Uterus (tissue), 4 donors: Measurements from ENCODE around the gene REXO1. TPM values are rescaled to one million over a fixed set of nuclear protein-coding genes. Genes with fewer than 3 reads are reported as not detected.

Experiments
- DNase-seq, 2 donors: peaks; one replicate each; pipeline ENCODE4 v3.0.0-alpha.2; 2019 to 2020
- H3K27ac ChIP-seq, 2 donors: fragments of 200-600 bp; sonication (generic); 1 replicate in 1 of 2; 2 replicates in 1 of 2; pipeline ENCODE4 v1.5.1; 2016 to 2018
- H3K27me3 ChIP-seq, 2 donors: fragments of 200-600 bp; sonication (generic); one replicate each; pipeline ENCODE4 v1.5.1; 2018 to 2019; ENCODE audit warnings: control low read depth in 1 of 2
- H3K36me3 ChIP-seq, 2 donors: fragments of 200-600 bp; sonication (generic); one replicate each; pipeline ENCODE4 v1.5.1; 2019; ENCODE audit warnings: control low read depth in 1 of 2
- H3K4me1 ChIP-seq, 2 donors: fragments of 200-600 bp; sonication (generic); one replicate each; pipeline ENCODE4 v1.5.1; 2018 to 2019; ENCODE audit warnings: control low read depth in 1 of 2
- H3K4me3 ChIP-seq, 2 donors: fragments of 200-600 bp; sonication (generic); 1 replicate in 1 of 2; 2 replicates in 1 of 2; pipeline ENCODE4 v1.5.1; 2018 to 2019; ENCODE audit warnings: mild to moderate bottlenecking in 1 of 2
- H3K9me3 ChIP-seq, 2 donors: fragments of 200-600 bp; sonication (generic); one replicate each; pipeline ENCODE4 v1.5.1; 2019; ENCODE audit warnings: control low read depth in 1 of 2
- POLR2A ChIP-seq, 2 donors: fragments of 450-650 bp; IDR thresholded peaks; one replicate each; pipeline ENCODE4 v1.6.1; 2016; ENCODE audit warnings: antibody characterized with exemption in 2 of 2, mild to moderate bottlenecking in 1 of 2, moderate library complexity in 1 of 2
- intact Hi-C: fragments of 100-400 bp; cut with DNase I; formaldehyde crosslinking; loops from one replicate; pipeline ENCODE4 v1.15.1; 2023; ENCODE audit warnings: low total_unique reads
- total RNA-seq, 4 donors: library from RNA; depleted of rRNA in 3 of 4; stranded (reverse); fragments of >200 nt in 3 of 4; gene quantifications; one replicate each; pipeline versions ENCODE4 v1.1.0 to v1.2.4, GENCODE V29; 2014 to 2023
- TF ChIP-seq, protein P1 (sequence below), 4 experiments: fragments of 200-600 bp in 2 of 4; fragments of 450-650 bp in 2 of 4; sonication (generic) in 2 of 4; IDR thresholded peaks; one replicate each; pipeline ENCODE4 v1.5.1; 2016 to 2019; ENCODE audit warnings: antibody characterized with exemption in 4 of 4, mild to moderate bottlenecking in 2 of 4, moderate library complexity in 1 of 4
- donor health status: DM: yes; HTN: yes; CAD: no.

REXO1 gene
- total RNA-seq, 4 donors from 2014 or later, result 1.5 to 67.4 (median 25.1) TPM

DNA sequence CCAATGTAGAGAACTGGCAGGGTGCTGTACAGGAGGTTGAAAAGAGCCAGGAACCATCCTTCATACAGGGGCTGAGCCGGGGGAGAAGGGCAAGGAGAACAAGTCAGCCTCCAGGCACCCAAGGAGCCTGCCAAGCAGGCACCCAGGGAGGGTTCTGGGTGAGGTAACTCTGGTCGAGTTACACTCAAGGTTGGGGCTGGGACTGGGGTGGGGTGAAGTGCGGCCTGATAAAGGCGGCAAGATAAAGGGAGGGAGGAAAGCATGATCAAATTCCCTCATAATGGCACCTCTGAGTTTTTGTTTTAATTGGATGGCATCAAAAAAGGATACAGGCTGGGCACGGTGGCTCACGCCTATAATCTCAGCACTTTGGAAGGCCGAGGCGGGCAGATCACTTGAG, 61.2 kb downstream of the REXO1 start:
- Histone ChIP-seq H3K27me3 (peaks cover 0 to 4% of the 10 kb centered on the region in 2 donors), H3K36me3 (no peaks in the 10 kb centered on the region), H3K4me3 (no peak overlapping the region), H3K4me1 (no peaks in the 10 kb centered on the region), H3K27ac (no peak overlapping the region), H3K9me3 (peaks cover 0 to 12% of the 10 kb centered on the region in 2 donors)
- no peak for TF ChIP-seq POLR2A (IDR thresholded peaks at IDR 0.05)
- TF ChIP-seq, protein P1, sequence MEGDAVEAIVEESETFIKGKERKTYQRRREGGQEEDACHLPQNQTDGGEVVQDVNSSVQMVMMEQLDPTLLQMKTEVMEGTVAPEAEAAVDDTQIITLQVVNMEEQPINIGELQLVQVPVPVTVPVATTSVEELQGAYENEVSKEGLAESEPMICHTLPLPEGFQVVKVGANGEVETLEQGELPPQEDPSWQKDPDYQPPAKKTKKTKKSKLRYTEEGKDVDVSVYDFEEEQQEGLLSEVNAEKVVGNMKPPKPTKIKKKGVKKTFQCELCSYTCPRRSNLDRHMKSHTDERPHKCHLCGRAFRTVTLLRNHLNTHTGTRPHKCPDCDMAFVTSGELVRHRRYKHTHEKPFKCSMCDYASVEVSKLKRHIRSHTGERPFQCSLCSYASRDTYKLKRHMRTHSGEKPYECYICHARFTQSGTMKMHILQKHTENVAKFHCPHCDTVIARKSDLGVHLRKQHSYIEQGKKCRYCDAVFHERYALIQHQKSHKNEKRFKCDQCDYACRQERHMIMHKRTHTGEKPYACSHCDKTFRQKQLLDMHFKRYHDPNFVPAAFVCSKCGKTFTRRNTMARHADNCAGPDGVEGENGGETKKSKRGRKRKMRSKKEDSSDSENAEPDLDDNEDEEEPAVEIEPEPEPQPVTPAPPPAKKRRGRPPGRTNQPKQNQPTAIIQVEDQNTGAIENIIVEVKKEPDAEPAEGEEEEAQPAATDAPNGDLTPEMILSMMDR (IDR thresholded peaks at IDR 0.05), result no peak
- no peak for DNase-seq
- intact Hi-C loops, result no loop called here

DNA sequence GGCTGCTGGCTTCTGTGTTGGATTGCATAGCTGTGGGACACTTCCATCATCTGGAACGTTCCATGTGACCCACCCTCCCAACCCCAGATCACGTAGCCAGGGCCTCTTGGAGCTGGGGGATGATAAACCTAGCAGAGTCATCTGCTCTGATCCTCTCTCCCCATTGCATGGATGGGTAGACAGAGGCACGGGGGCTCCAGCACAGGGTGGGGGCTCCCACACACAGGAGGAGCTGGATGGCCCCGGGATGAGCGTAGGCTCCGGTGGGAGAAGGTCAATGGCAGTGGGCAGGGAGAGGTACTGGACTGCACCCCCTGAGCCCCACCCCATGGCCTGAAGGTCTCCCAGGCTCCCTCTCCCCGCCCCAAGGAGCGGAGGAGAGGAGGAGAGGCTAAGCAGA, 61.6 kb downstream of the REXO1 start:
- Histone ChIP-seq H3K4me1 (no peaks in the 10 kb centered on the region), H3K4me3 (no peak overlapping the region), H3K9me3 (peaks cover 0 to 16% of the 10 kb centered on the region in 2 donors), H3K27ac (no peak overlapping the region), H3K36me3 (no peaks in the 10 kb centered on the region), H3K27me3 (peaks cover 0 to 4% of the 10 kb centered on the region in 2 donors)
- DNase-seq, result no peak
- intact Hi-C loops, result no loop called here
- no peak for TF ChIP-seq POLR2A (IDR thresholded peaks at IDR 0.05)
- TF ChIP-seq, protein P1 (IDR thresholded peaks at IDR 0.05), result no peak

DNA sequence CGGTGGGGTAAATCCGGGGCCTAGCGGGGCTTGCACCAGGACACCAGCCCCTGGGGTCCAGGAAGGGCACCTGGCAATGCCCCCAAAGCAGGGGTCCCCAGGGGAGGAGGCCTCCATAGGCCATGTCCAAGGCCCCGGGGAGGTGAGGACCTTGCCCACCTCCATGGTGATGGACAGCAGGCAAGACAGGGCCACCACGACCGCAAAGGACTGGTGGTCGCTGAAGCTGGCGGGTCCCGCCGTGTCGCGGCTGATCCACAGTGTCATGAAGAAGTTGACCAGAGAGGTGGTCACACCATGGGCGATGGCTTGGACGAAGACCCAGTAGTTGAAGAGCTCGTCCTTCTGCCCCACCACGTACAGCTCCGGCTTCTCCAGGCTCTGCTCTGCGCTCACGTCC, 63.0 kb downstream of the REXO1 start:
- H3K9me3 ChIP-seq, result peaks cover 0 to 20% of the 10 kb centered on the region in 2 donors
- no peak overlapping the region for H3K27ac ChIP-seq
- H3K27me3 ChIP-seq, result peaks cover 0 to 6% of the 10 kb centered on the region in 2 donors
- no peaks in the 10 kb centered on the region for H3K4me1 ChIP-seq
- TF ChIP-seq, protein P1 (IDR thresholded peaks at IDR 0.05), result no peak
- no peak for TF ChIP-seq POLR2A (IDR thresholded peaks at IDR 0.05)
- intact Hi-C loops, result no loop called here
- H3K4me3 ChIP-seq, result no peak overlapping the region
- DNase-seq, result no peak
- H3K36me3 ChIP-seq, result no peaks in the 10 kb centered on the region

DNA sequence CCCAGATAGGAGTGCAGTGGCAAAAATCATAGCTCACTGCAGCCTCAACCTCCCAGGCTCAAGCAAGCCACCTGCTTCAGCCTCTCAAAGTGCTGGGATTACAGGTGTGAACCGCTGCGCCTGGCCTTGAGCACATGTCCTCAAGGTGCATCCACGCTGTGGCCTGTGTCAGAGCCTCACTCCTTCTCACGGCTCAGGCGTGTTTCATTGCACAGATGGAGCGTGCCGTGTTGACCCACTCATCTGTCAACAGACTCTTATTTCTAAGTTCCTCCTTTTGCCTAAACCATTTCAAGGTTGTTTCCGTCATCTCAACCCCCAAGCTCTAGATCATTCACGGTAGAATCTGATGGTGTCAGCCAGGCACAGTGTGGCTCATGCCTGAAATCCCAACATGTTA, 64.4 kb downstream of the REXO1 start:
- H3K27me3 ChIP-seq, result peaks cover 0 to 21% of the 10 kb centered on the region in 2 donors
- H3K9me3 ChIP-seq, result peaks cover 0 to 20% of the 10 kb centered on the region in 2 donors
- no peaks in the 10 kb centered on the region for H3K36me3 ChIP-seq
- intact Hi-C loops, result no loop called here
- H3K4me3 ChIP-seq, result no peak overlapping the region
- H3K27ac ChIP-seq, result no peak overlapping the region
- no peaks in the 10 kb centered on the region for H3K4me1 ChIP-seq
- TF ChIP-seq, protein P1 (IDR thresholded peaks at IDR 0.05), result no peak
- no peak for TF ChIP-seq POLR2A (IDR thresholded peaks at IDR 0.05)
- no peak for DNase-seq

DNA sequence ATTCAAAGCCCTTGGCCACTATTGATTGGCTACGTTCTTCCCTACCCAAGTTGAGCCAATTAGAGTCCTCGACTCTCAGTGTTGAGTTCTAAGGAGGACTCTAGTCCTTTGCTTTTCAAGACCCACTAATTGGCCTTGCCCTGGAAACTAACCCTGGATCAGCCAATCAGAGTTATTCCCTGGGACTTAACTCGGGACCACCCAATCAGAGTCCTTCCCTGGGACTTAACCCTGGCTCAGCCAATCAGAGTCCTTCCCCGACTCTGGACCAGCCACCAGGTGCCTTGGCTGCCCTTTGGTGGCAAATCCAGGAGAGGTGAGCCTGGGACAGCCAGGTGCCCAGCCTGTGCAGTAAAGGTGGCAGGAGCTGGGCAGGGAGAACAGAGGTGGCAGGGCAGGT, 64.9 kb downstream of the REXO1 start:
- Histone ChIP-seq H3K9me3 (peaks cover 0 to 20% of the 10 kb centered on the region in 2 donors), H3K4me1 (no peaks in the 10 kb centered on the region), H3K4me3 (no peak overlapping the region), H3K36me3 (no peaks in the 10 kb centered on the region), H3K27me3 (peaks cover 0 to 18% of the 10 kb centered on the region in 2 donors), H3K27ac (no peak overlapping the region)
- DNase-seq, result no peak
- TF ChIP-seq POLR2A (IDR thresholded peaks at IDR 0.05), result no peak
- TF ChIP-seq, protein P1 (IDR thresholded peaks at IDR 0.05), result no peak
- intact Hi-C loops, result no loop called here
